Loucy (cell line): ENCODE data around the gene CCDC121.

Experiments
- H2AFZ ChIP-seq: fragments of 200-600 bp; sonication (generic); 2 replicates; pipeline ENCODE4 v1.6.0; 2016; ENCODE audit warnings: antibody characterized with exemption, mild to moderate bottlenecking, low read length, moderate library complexity
- H3F3A ChIP-seq: fragments of 200-600 bp; 2 replicates; pipeline ENCODE4 v1.6.0; 2016; ENCODE audit warnings: antibody characterized with exemption, low read depth, mild to moderate bottlenecking
- H3K27me3 ChIP-seq: fragments of 200-600 bp; sonication (generic); 2 replicates; pipeline ENCODE4 v1.6.1; 2014; ENCODE audit warnings: low read length, mild to moderate bottlenecking; ENCODE audit not compliant: insufficient read depth, poor library complexity, severe bottlenecking
- H3K36me3 ChIP-seq: fragments of 200-600 bp; sonication (generic); 2 replicates; pipeline ENCODE4 v1.6.1; 2016; ENCODE audit warnings: low read length; ENCODE audit not compliant: insufficient read depth
- H3K4me1 ChIP-seq: fragments of 200-600 bp; sonication (generic); 2 replicates; pipeline ENCODE4 v1.5.1; 2014; ENCODE audit warnings: low read length, mild to moderate bottlenecking; ENCODE audit not compliant: insufficient read depth, poor library complexity, severe bottlenecking
- H3K4me2 ChIP-seq: fragments of 200-600 bp; sonication (generic); 2 replicates; pipeline ENCODE4 v1.6.0; 2014; ENCODE audit warnings: antibody characterized with exemption, low read length, low read depth, mild to moderate bottlenecking; ENCODE audit not compliant: poor library complexity, severe bottlenecking
- H3K4me3 ChIP-seq: fragments of 200-600 bp; sonication (generic); 2 replicates; pipeline ENCODE4 v1.5.1; 2014; ENCODE audit warnings: low read length, mild to moderate bottlenecking, mixed read lengths; ENCODE audit not compliant: poor library complexity, severe bottlenecking
- H3K79me2 ChIP-seq: fragments of 200-600 bp; sonication (generic); 2 replicates; pipeline ENCODE4 v1.6.1; 2014; ENCODE audit warnings: low read length; ENCODE audit not compliant: insufficient read depth
- H3K9ac ChIP-seq: fragments of 200-600 bp; sonication (generic); 2 replicates; pipeline ENCODE4 v1.6.0; 2014; ENCODE audit warnings: mild to moderate bottlenecking, low read depth, low read length, moderate library complexity; ENCODE audit not compliant: poor library complexity, severe bottlenecking
- H3K9me2 ChIP-seq: fragments of 200-600 bp; sonication (generic); replicated peaks from 2 replicates; pipeline ENCODE4 v1.6.1; 2016; ENCODE audit warnings: low read depth, low read length, mixed read lengths
- H3K9me3 ChIP-seq: fragments of 200-600 bp; sonication (generic); 2 replicates; pipeline ENCODE4 v1.6.1; 2014; ENCODE audit warnings: mild to moderate bottlenecking, antibody characterized with exemption, low read length, low read depth; ENCODE audit not compliant: insufficient read depth
- H4K20me1 ChIP-seq: fragments of 200-600 bp; sonication (generic); 2 replicates; pipeline ENCODE4 v1.6.0; 2014; ENCODE audit warnings: antibody characterized with exemption, low read length, mild to moderate bottlenecking; ENCODE audit not compliant: insufficient read depth, poor library complexity, severe bottlenecking
- EZH2phosphoT487 ChIP-seq: fragments of 200-600 bp; IDR thresholded peaks from 2 replicates; pipeline ENCODE4 v1.6.1; 2018; ENCODE audit warnings: antibody characterized with exemption, mild to moderate bottlenecking, moderate library complexity, borderline replicate concordance
- TF ChIP-seq, protein P1 (sequence below): fragments of 200-600 bp; sonication (generic); conservative IDR thresholded peaks from 2 replicates; pipeline ENCODE4 v1.5.1; 2014; ENCODE audit warnings: mild to moderate bottlenecking, antibody characterized with exemption, low read length

The CCDC121 gene

GRCh38 chr2:27667446-27667845 lies 38.6 kb upstream of the CCDC121 start:
- Histone ChIP-seq H2AFZ (no peak overlapping the region), H3K36me3 (peaks cover 14% of the 10 kb centered on the region; the same call in 1 of the 2 replicates), H3K27me3 (no peaks in the 10 kb centered on the region), H3K4me3 (no peak overlapping the region), H3K9me3 (no peaks in the 10 kb centered on the region), H3K9ac (no peak overlapping the region), H3K79me2 (peaks cover 30% of the 10 kb centered on the region), H3F3A (no peaks in the 10 kb centered on the region), H3K9me2 (no peaks in the 10 kb centered on the region), H4K20me1 (no peaks in the 10 kb centered on the region), H3K4me1 (peaks cover 12% of the 10 kb centered on the region), H3K4me2 (peak overlapping the region; percentile 28)
- TF ChIP-seq EZH2phosphoT487: no peak
- TF ChIP-seq, protein P1, sequence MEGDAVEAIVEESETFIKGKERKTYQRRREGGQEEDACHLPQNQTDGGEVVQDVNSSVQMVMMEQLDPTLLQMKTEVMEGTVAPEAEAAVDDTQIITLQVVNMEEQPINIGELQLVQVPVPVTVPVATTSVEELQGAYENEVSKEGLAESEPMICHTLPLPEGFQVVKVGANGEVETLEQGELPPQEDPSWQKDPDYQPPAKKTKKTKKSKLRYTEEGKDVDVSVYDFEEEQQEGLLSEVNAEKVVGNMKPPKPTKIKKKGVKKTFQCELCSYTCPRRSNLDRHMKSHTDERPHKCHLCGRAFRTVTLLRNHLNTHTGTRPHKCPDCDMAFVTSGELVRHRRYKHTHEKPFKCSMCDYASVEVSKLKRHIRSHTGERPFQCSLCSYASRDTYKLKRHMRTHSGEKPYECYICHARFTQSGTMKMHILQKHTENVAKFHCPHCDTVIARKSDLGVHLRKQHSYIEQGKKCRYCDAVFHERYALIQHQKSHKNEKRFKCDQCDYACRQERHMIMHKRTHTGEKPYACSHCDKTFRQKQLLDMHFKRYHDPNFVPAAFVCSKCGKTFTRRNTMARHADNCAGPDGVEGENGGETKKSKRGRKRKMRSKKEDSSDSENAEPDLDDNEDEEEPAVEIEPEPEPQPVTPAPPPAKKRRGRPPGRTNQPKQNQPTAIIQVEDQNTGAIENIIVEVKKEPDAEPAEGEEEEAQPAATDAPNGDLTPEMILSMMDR: no peak

DNA sequence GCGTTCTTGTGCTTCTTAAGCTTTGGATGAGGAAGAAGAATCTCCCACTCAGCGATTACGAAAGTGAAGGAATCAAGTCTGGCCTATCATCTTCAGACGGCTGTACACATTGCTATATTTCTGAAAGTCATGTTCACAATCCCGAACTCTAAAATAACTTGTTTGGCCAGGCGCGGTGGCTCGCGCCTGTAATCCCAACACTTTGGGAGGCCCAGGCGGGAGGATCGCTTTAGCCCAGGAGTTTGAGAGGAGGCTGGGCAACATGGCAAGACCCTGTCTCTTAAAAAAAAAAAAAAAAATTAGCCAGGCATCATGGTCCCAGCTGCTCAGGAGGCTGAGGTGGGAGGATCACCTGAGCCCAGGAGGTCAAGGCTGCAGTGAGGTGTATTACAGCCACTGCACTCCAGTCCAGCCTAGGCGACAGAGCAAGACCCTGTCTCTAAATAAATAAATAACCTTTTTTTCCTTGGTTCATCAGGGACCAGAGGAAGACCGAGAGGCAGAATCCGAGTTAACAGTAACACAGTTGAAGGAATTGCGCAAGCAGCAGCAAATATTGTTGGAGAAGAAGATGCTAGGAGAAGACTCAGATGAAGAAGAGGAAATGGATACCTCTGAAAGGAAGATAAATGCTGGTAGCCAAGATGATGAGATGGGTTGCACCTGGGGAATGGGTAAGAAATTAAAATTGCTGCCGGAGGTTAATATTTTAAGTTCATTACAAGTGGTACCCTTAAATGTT lies 36.0 kb upstream of the CCDC121 start:
- peaks cover 22% of the 10 kb centered on the region for H3K4me1 ChIP-seq
- TF ChIP-seq, protein P1: no peak
- no peak for TF ChIP-seq EZH2phosphoT487
- no peaks in the 10 kb centered on the region for H3K9me3 ChIP-seq
- H3K36me3 ChIP-seq: peaks cover 18% of the 10 kb centered on the region; the same call in 1 of the 2 replicates
- H3K9ac ChIP-seq: peak overlapping the region; percentile 74
- peaks cover 49% of the 10 kb centered on the region for H3K79me2 ChIP-seq
- H4K20me1 ChIP-seq: no peaks in the 10 kb centered on the region
- H3K4me3 ChIP-seq: peak overlapping the region; percentile 85
- no peaks in the 10 kb centered on the region for H3K27me3 ChIP-seq
- no peaks in the 10 kb centered on the region for H3K9me2 ChIP-seq
- no peak overlapping the region for H2AFZ ChIP-seq
- H3F3A ChIP-seq: no peaks in the 10 kb centered on the region
- H3K4me2 ChIP-seq: peak overlapping the region; percentile 83

GRCh38 chr2:27664154-27664574 lies 35.4 kb upstream of the CCDC121 start:
- H2AFZ ChIP-seq: peak overlapping the region; percentile 93
- peaks cover 49% of the 10 kb centered on the region for H3K79me2 ChIP-seq

More at GRCh38 chr2:27664154-27664574, 35.4 kb upstream of the CCDC121 start:
- Histone ChIP-seq H3K4me3 (peak overlapping the region; percentile 85), H3K36me3 (peaks cover 14% of the 10 kb centered on the region; the same call in 1 of the 2 replicates), H3K4me2 (peak overlapping the region; percentile 83), H3F3A (no peaks in the 10 kb centered on the region), H3K4me1 (peaks cover 22% of the 10 kb centered on the region), H3K9me3 (no peaks in the 10 kb centered on the region), H4K20me1 (no peaks in the 10 kb centered on the region), H3K9me2 (no peaks in the 10 kb centered on the region), H3K27me3 (no peaks in the 10 kb centered on the region), H3K9ac (peak overlapping the region; percentile 74)
- TF ChIP-seq, protein P1: no peak
- TF ChIP-seq EZH2phosphoT487: no peak
